GM08714 (cell line): Measurements from ENCODE around the gene DDIT3.

ENCODE experiments used
- H3K4me3 ChIP-seq: fragments of 200-500 bp; sonication (Bioruptor generic); 2 replicates; pipeline ENCODE4 v1.5.1; 2014; ENCODE audit warnings: mild to moderate bottlenecking, low read length, inconsistent platforms
- ZNF274 ChIP-seq: IDR thresholded peaks from 2 replicates; pipeline ENCODE4 v1.6.1; 2012; ENCODE audit warnings: mild to moderate bottlenecking, low read depth, low read length

The DDIT3 gene

GRCh38 chr12:57470970-57471656, 49.2 kb downstream of the DDIT3 start:
- TF ChIP-seq ZNF274, result no peak
- no peak overlapping the region for H3K4me3 ChIP-seq

- no peak for TF ChIP-seq ZNF274
- no peak overlapping the region for H3K4me3 ChIP-seq
Measured at GRCh38 chr12:57470286-57470969, 49.9 kb downstream of the DDIT3 start.

- no peak for TF ChIP-seq ZNF274
- H3K4me3 ChIP-seq, result no peak overlapping the region
Measured at GRCh38 chr12:57469296-57470164, 50.8 kb downstream of the DDIT3 start.

GRCh38 chr12:57467915-57468314, 52.4 kb downstream of the DDIT3 start:
- H3K4me3 ChIP-seq, result no peak overlapping the region
- no peak for TF ChIP-seq ZNF274

GRCh38 chr12:57467212-57467874, 53.0 kb downstream of the DDIT3 start:
- no peak for TF ChIP-seq ZNF274
- no peak overlapping the region for H3K4me3 ChIP-seq
